HG03095 (cell line): ENCODE data around the gene CELA2A.
"Not testable (repeated sequence)": the region's sequence is repeated elsewhere in the genome, so short reads cannot be mapped to it uniquely, and the experiment has no call there.

Experiments used
- ATAC-seq: cut with Tn5 transposase; IDR thresholded peaks from one replicate; pipeline ENCODE4 v1.9.1; 2021; ENCODE audit warnings: moderate library complexity; ENCODE audit not compliant: unreplicated experiment

CELA2A gene

GRCh38 chr1:15444468-15445389 is 11.8 kb upstream of the CELA2A start:
- ATAC-seq = no peak

GRCh38 chr1:15445390-15446122 is 11.0 kb upstream of the CELA2A start:
- no peak for ATAC-seq

GRCh38 chr1:15446212-15446611 is 10.3 kb upstream of the CELA2A start:
- ATAC-seq = no peak

- no peak for ATAC-seq
Observed at GRCh38 chr1:15448877-15449462, 7.6 kb upstream of the CELA2A start.

GRCh38 chr1:15449567-15449966 is 7.0 kb upstream of the CELA2A start:
- no peak for ATAC-seq

- ATAC-seq = no peak
Observed at GRCh38 chr1:15451014-15451722, 5.4 kb upstream of the CELA2A start.

- no peak for ATAC-seq
Observed at GRCh38 chr1:15452216-15452615, 4.3 kb upstream of the CELA2A start.

- no peak for ATAC-seq
Observed at GRCh38 chr1:15452866-15453571, 3.5 kb upstream of the CELA2A start.

- no peak for ATAC-seq
Observed at GRCh38 chr1:15453734-15454133, 2.8 kb upstream of the CELA2A start.

- ATAC-seq = no peak
Observed at GRCh38 chr1:15454256-15454655, 2.3 kb upstream of the CELA2A start.

GRCh38 chr1:15455522-15455921 is 1.0 kb upstream of the CELA2A start:
- no peak for ATAC-seq

GRCh38 chr1:15457585-15457984 is 1.1 kb downstream of the CELA2A start:
- ATAC-seq = no peak

GRCh38 chr1:15458388-15458787 is 1.9 kb downstream of the CELA2A start:
- ATAC-seq = not testable (repeated sequence)

- ATAC-seq = no peak
Observed at GRCh38 chr1:15459771-15460707, 3.5 kb downstream of the CELA2A start.

- ATAC-seq = no peak
Observed at GRCh38 chr1:15460708-15461095, 4.2 kb downstream of the CELA2A start.

GRCh38 chr1:15463064-15463800 is 6.7 kb downstream of the CELA2A start:
- ATAC-seq = not testable (repeated sequence)

GRCh38 chr1:15463926-15464322 is 7.4 kb downstream of the CELA2A start:
- ATAC-seq = not testable (repeated sequence)

- ATAC-seq = no peak
Observed at GRCh38 chr1:15465674-15466073, 9.1 kb downstream of the CELA2A start.
